NCI-H2029 (cell line): ENCODE data around the gene NAT9.

ENCODE experiments used
- DNase-seq: peaks from one replicate; lab custom pipeline; 2025; lab: John Stamatoyannopoulos, UW

Gene NAT9, protein sequence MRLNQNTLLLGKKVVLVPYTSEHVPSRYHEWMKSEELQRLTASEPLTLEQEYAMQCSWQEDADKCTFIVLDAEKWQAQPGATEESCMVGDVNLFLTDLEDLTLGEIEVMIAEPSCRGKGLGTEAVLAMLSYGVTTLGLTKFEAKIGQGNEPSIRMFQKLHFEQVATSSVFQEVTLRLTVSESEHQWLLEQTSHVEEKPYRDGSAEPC

GRCh38 chr17:74776044-74776962 lies at the start of gene NAT9:
Gene NAT9 (minus strand): TSS chr17:74776345. CDS start chr17:74775698, 647 bp downstream.
- peak; percentile 89 for DNase-seq

DNA sequence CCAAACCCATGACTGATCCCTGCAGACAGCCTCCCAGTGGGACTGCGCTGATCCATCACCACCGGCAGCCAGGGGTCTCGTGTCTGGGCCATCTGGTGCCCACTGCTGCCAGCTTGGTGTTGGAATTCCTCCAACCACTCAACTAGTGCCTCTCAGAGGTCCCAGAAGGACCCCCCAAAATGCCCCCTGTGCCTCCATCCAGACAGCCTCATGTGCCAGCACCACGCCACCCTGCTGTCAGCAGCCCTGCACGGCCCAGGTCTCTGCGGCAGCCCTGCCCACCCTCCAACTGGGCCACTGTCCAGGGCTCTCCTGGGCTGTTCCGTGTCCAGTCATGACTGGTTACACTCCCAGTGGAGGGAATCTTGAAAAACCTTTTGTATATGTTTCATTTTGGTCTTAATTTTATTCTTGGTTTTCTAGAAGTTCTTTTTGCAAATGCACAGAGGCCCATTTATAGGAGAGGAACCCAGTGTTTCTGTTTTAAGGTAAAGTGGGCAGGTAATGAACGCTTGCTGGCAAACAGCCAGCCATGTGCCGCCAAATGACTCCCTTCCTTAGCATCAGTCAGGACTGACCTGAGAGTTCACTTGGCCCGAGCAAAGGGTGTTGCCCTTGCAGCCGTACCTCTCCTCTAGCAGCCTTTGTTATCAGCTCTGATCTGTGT lies 48.9 kb upstream of the NAT9 start:
- DNase-seq: no peak

DNA sequence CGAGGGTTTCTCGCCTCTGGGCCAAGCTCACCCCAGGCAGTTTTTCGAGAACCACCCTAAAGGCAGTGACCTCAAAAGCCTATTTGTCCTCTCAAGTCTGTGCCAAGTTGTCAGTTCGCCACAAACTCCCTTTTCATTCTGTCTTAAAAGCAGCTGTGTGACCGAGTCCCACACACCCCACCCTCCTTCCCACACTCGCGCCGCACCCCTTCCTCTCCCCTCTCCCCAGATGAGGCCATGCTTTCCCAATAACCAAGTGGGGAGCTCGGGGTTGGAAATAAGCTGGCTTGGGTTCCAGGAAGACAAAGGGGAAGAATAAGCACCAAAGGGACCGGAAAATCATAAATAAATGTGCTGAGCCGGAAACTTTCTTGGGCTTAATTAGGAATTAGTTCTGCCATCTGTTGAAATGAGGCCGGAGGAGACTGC lies 46.8 kb upstream of the NAT9 start:
- no peak for DNase-seq

- DNase-seq: no peak
Observed at GRCh38 chr17:74822335-74822938, 46.3 kb upstream of the NAT9 start.

GRCh38 chr17:74821655-74822334 lies 45.6 kb upstream of the NAT9 start:
- DNase-seq: no peak

GRCh38 chr17:74819801-74820436 lies 43.8 kb upstream of the NAT9 start:
- no peak for DNase-seq

DNA sequence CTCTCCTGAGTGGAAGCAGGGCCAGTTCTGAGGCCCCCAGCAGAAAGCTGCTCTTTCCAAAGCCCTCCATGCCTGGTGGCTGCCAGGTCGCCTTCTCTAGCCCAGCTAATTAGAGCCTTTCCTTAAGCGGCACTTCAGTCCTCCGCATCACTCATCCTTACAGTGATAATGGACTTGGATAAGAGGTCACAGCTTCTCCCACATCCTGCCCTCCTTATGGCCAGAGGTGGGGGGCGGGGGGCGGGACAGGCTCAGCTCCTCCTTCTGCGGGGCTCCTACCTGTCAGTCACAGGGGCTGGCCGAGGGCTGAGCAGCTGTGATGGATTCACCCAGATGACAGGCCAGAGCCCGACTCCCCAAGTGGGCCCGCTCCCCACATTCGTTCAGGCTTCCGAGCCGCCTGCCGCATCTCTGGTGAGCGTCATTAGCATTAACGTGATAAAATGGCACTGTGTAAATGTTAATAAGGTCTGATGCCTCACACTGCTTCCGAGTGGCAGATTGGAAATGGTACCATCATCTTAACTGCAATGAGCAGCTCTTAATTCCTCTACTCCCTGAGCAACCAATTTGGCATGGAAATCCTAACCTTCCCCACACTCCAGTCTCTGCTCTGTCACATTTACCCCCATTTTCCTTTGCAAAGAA lies 42.3 kb upstream of the NAT9 start:
- no peak for DNase-seq

GRCh38 chr17:74816905-74817620 lies 40.9 kb upstream of the NAT9 start:
- no peak for DNase-seq

DNA sequence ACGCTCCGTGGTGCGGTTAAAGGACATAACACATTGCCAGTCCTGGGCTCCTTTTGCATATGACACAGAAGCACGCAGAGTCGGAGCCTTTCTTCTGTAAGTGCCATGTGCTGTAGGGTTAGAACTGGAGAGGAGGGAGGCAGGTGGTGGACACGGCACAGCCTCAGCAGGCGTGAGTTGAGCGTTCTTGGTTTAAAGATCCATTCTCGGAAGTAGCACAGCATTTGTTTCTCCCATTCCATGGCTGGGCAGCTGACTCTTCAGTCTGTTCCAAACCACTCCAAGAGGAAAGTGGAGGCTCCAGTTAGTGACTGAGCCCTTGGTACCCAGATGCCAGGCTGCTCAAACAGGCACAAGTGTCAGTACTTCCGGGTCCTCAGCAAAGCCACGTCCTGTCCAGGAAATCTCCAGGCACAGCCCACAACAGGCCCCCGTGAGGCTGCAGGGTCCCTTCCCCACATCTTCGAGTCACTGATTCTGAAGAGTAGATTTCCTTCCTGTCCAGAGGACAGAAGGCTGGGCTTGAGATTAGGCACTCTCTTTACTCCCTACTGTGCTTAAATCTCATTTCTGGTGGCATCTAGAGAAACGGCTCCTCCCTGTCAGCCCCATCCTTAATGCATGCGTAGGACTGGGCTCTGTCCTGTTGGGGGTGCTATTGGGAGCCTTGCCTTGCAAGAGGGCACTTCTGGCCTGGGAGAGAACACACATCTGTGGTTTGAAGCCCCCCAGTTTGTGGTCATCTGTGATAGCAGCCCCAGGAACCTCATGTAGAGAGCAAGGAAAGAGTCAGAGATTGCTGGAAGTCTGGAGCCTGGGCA lies 39.6 kb upstream of the NAT9 start:
- no peak for DNase-seq

- no peak for DNase-seq
Observed at GRCh38 chr17:74815067-74815466, 38.9 kb upstream of the NAT9 start.

DNA sequence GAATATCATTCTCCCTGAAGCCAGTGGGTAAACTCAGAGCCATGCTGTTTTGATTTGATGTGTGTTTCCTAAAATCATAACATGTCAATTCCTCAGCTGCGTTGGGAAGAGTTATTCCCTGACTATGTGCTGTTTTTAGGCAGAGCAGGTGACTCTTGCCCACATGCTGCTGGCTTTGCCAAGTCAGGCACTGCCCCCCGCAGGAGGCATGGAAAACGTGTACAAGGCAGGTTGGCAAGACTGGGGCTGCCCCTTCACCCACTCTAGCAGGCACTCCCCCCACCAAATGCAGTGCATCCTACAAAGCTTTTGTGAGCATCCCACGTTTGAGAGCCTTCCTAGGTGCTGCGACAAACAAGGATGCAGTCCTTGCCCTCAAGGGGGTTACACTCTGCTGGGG lies 38.3 kb upstream of the NAT9 start:
- no peak for DNase-seq

DNA sequence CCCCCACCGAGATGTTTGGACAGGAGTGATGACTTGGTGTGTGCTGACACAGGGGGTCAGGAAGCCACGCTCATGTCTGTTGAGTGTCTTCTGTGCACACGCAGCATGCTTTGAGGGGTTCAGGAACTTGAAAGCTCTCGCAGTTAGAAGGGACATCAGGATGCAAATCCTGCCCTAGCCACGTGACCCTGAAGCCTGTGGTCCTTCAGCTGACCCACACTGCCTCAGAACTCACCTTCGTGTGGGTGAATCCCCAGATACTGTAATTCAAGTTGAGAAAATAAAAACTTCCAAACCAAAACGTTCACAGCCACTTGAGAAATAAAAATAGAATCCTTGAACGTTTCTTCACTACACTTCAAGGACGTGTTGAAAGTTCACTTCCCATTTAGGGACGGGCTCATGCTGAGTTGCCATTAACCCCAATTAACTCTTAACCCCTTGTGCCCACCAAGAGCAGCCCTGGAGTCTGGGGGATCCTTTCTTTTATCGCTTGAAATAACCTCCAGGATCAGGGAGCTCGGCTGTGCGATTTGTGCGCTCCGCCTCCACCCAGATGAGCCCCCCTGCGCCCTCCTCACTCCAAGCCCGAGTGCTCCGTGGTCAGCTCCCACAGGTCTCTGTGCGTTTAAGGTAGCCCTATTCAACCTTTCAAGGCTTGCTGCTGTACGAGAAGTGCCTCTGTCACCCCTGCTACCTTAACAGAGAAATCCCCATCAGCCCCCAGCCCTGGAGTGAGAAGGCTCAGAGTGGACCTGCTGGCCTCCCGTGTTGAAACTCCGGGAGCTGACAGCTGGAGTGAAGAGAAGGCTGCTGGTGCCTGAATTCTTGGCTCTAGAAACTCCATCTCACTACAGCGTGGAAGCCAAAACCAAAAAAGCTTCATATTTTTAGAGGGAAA lies 36.2 kb upstream of the NAT9 start:
- DNase-seq: no peak

- DNase-seq: no peak
Observed at GRCh38 chr17:74810699-74811485, 34.7 kb upstream of the NAT9 start.

DNA sequence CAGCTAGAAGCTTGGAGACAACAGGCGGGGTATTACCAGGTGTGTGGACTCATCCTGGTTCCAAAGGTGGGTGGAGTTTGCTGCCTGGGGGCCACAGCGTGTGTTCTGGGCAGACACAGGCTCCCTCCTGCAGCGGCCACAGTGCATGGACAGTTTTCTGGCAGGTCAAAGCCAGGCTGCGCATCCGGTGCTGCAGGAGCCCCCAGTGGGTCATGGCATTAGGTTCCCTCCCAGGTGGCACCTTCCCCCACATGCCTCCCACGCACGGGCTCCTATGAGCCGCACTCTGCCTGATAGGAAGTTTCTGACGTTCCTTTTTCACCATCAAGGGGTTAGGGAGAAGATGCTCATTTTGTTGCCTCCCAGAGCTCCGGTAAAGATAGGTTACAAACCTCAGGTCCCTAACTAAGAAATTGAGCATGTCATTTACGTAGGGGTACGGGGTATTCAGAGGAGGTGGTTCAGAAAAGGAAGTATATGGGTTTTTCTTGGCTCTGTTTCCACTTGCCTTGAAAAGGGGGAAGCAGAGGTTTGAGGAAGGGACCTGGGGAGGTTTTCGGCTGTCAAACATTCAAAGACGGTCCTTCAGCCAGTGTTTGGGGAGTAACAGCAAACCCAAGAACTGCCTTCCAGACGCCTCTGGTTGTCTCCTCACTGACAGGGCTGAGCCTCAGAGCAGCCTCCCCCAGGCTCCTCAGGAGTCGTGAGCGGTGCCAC lies 32.7 kb upstream of the NAT9 start:
- DNase-seq: no peak

DNA sequence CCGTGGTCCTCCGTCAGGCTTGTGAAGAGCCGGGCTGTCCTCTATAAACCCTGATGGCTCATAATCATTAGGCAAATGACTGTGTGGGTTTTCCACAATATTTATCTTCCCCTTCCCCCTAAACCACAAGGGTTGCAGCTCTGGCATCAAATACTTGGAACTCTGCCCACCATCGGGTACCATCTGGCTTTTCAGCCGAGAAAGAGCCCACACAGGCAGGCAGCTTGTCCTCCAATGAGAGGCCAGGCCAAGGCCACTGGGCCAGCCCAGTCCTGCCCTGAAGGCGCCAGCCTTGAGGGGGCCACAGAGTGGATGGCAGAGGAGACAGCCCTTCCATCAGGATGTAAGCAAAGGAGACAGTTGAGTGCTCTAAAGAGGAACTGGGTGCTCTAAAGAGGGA lies 31.8 kb upstream of the NAT9 start:
- DNase-seq: peak; percentile 23

DNA sequence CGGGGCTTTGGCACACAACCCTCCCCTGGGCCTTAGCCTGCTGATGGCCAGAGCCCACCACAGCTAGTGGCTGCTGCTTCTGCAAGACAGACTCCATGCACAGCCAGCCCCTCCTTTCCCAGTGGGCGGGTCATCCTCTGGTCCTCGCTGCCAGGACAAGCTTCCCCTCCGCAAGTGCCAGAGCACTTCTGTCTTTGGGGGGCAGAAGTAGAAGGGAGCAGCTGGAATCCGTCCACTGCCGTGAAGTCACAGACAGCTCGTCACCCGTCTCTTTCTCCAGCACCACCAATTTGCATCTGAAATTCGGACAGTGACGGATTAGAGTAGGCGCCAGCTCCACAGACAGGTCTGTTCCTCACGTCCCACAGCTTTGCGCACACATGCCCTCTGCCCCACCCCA lies 31.3 kb upstream of the NAT9 start:
- DNase-seq: no peak

GRCh38 chr17:74806334-74806733 lies 30.2 kb upstream of the NAT9 start:
- DNase-seq: no peak
